NCI-H128 (cell line): Measurements from ENCODE around the gene SLTM.
"Not testable (repeated sequence)": the region's sequence is repeated elsewhere in the genome, so short reads cannot be mapped to it uniquely, and the experiment has no call there.

Experiments used
- DNase-seq: peaks from one replicate; lab custom pipeline; 2025; ENCODE audit not compliant: unreplicated experiment; lab: John Stamatoyannopoulos, UW

Gene SLTM

GRCh38 chr15:58929891-58930416 lies 3.5 kb downstream of the SLTM start:
- no peak for DNase-seq

- no peak for DNase-seq
Observed at GRCh38 chr15:58926823-58927222, 6.7 kb downstream of the SLTM start.

GRCh38 chr15:58924327-58924726 lies 9.2 kb downstream of the SLTM start:
- DNase-seq, result no peak

GRCh38 chr15:58923696-58924300 lies 9.7 kb downstream of the SLTM start:
- no peak for DNase-seq

- no peak for DNase-seq
Observed at GRCh38 chr15:58923284-58923683, 10.2 kb downstream of the SLTM start.

- no peak for DNase-seq
Observed at GRCh38 chr15:58921267-58921790, 12.2 kb downstream of the SLTM start.

- DNase-seq, result not testable (repeated sequence)
Observed at GRCh38 chr15:58920447-58920846, 13.0 kb downstream of the SLTM start.

GRCh38 chr15:58919232-58919631 lies 14.2 kb downstream of the SLTM start:
- DNase-seq, result no peak

GRCh38 chr15:58918239-58918638 lies 15.2 kb downstream of the SLTM start:
- no peak for DNase-seq

GRCh38 chr15:58917613-58918129 lies 15.8 kb downstream of the SLTM start:
- DNase-seq, result not testable (repeated sequence)

GRCh38 chr15:58916962-58917361 lies 16.5 kb downstream of the SLTM start:
- no peak for DNase-seq

- DNase-seq, result no peak
Observed at GRCh38 chr15:58910456-58910855, 23.0 kb downstream of the SLTM start.

GRCh38 chr15:58909616-58910015 lies 23.9 kb downstream of the SLTM start:
- DNase-seq, result no peak

GRCh38 chr15:58908550-58909309 lies 24.7 kb downstream of the SLTM start:
- DNase-seq, result no peak

- no peak for DNase-seq
Observed at GRCh38 chr15:58900631-58901030, 32.8 kb downstream of the SLTM start.

- DNase-seq, result no peak
Observed at GRCh38 chr15:58898150-58898680, 35.3 kb downstream of the SLTM start.

GRCh38 chr15:58889363-58889762 lies 44.1 kb downstream of the SLTM start:
- DNase-seq, result no peak

GRCh38 chr15:58886921-58887320 lies 46.6 kb downstream of the SLTM start:
- no peak for DNase-seq

- DNase-seq, result not testable (repeated sequence)
Observed at GRCh38 chr15:58883926-58884325, 49.6 kb downstream of the SLTM start.

GRCh38 chr15:58882243-58882642 lies 51.2 kb downstream of the SLTM start:
- no peak for DNase-seq

- no peak for DNase-seq
Observed at GRCh38 chr15:58880320-58880719, 53.2 kb downstream of the SLTM start.
